Measurements from ENCODE around the gene ARHGAP8. TPM values are rescaled to one million over a fixed set of nuclear protein-coding genes. Genes with fewer than 3 reads are reported as not detected.

Gene ARHGAP8
- total RNA-seq, 1 experiment from 2014 or later = not detected

- DNase-seq (ENCODE audit: low read depth) = no peak
These were observed 103.5 kb downstream of the ARHGAP8 start for GRCh38 chr22:44855855-44856254.

DNA sequence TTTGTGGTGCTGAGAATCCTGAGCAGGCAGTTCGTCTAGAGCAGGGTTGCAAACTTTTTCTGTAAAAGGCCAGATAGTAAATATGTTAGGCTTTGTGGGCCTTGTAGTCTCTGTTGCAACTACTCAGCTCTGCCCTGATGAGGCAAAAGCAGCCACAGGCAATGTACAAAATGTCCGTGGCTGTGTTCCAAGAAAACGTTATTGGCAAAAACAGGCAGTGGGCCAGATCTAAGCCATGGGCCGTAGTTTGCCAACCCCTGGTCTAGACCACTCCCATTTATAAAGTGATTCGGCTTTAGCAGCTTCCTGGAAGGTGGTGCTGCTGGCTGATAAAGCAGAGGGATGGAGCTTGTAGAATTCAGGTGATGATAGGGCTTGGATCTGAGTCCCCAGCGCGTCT is 106.4 kb downstream of the ARHGAP8 start:
- peak; percentile 39 for DNase-seq (ENCODE audit: low read depth)

DNA sequence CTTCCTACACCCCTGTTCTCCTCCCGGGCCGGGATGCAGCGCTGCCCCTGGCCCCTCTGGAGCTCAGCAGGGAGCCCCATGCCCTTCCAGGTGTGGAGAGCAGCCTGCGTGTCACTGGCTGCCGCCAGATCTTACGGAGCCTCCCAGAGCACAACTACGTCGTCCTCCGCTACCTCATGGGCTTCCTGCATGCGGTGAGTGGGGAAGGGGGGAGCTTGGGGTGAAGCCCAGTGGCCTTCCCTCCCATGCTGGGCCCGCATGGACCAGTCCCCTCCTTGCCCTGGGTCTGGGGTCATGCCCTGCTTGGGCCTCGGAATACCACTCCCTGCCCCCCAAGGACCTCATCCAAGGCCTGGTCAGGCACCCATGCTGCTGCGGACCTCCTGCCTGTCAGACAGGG is 107.3 kb downstream of the ARHGAP8 start:
- DNase-seq (ENCODE audit: low read depth) = no peak

DNA sequence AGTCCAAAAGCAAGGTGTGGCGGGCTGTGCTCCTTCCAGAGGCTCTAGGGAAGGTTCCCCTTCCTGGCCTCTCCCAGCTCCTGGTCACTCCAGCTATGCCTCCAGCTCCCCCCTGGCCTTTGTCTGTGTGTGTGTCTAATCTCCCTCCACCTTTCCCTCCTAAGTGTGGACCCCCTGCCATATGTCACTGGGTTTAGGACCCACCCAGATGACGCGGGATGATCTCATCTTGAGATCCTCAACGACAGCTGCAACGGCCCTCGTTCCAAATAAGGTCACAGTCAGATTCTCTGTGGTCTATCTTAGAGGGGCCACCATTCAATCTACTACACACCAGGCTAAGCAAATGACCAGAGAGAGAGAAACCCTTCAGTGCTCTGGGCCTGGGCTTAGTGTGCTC is 107.9 kb downstream of the ARHGAP8 start:
- DNase-seq (ENCODE audit: low read depth) = peak; percentile 40

- no peak for DNase-seq (ENCODE audit: low read depth)
These were observed 108.9 kb downstream of the ARHGAP8 start for GRCh38 chr22:44861245-44861644.

- no peak for DNase-seq (ENCODE audit: low read depth)
These were observed 109.9 kb downstream of the ARHGAP8 start for GRCh38 chr22:44862281-44862680.

- DNase-seq (ENCODE audit: low read depth) = no peak
These were observed 110.8 kb downstream of the ARHGAP8 start for GRCh38 chr22:44862981-44863860.

DNA sequence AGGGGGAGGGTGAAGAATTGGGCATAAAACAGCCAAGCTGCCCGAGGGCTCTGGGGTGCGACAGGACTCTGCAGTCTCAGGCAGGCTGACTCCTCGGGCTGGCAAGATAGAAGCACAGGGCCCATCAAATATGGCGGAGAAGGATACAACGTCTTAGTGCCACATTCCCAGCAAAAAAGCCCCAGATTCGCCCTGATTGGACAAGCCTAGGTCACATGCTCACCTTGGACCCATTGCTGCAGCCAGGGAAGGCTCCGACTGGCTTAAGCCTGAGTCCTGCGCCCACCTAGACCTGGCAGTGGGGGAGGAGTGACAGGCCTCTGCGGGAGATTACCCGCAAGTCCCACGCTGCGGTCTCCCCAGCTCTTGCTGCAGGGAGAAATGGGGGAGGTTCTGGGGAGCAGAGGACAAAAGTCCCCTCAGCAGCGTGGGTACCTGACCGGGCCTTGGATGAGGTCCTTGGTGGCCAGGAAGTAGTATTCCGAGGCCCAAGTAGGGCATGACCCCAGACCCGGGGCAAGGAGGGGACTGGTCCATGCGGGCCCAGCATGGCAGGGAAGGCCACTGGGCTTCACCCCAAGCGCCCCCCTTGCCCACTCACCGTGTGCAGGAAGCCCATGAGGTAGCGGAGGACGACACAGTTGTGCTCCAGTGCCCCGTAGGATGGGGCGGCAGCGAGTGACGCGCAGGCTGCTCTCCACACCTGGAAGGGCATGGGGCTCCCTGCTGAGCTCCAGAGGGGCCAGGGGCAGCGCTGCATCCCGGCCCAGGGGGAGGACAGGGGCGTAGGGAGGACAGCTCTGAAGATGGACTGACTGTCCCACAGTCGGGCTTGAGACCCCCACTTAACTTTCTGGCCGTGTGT is 113.0 kb downstream of the ARHGAP8 start:
- DNase-seq (ENCODE audit: low read depth) = no peak

DNA sequence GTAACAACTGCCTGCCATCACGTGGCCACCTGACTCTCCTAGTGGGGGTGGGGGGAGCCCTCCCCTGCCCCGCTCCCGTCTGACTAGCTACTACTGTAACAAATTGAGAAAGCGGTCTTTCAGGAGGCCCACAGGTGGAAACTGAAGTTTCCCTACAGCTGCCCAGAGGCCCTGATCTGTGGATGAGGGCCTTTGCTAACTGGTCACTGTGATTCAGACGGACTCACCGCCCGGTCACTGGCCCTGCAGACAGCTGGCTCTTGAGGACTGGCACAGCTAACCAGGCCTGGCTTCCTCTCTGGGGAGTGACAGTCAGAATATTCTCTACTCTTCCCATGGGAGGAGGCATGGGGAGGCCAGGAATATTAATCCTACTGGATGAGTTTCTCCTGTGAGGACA is 116.8 kb downstream of the ARHGAP8 start:
- peak; percentile 77 for DNase-seq (ENCODE audit: low read depth)

GRCh38 chr22:44870021-44870420 is 117.6 kb downstream of the ARHGAP8 start:
- DNase-seq (ENCODE audit: low read depth) = peak; percentile 80

GRCh38 chr22:44871782-44872181 is 119.4 kb downstream of the ARHGAP8 start:
- no peak for DNase-seq (ENCODE audit: low read depth)

DNA sequence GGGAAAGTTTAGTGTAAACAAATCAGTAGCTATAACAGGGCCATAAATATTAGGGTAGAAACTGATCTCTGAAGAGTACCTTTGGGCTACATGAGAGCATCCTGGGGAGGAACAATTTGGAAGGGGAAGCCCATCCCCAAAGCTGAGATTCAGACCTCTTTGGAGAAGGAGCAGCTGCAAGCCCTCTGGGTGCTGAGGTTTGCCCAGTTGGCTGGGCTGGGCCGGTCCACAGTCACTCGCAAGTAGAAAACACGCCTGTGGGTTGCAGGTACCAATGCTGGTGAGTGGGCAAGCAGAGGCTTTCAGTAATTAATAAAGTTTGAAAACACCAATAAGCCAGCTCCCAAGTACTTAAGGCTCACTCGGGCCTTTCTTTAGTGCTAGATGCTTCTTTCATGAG is 124.5 kb downstream of the ARHGAP8 start:
- no peak for DNase-seq (ENCODE audit: low read depth)

DNA sequence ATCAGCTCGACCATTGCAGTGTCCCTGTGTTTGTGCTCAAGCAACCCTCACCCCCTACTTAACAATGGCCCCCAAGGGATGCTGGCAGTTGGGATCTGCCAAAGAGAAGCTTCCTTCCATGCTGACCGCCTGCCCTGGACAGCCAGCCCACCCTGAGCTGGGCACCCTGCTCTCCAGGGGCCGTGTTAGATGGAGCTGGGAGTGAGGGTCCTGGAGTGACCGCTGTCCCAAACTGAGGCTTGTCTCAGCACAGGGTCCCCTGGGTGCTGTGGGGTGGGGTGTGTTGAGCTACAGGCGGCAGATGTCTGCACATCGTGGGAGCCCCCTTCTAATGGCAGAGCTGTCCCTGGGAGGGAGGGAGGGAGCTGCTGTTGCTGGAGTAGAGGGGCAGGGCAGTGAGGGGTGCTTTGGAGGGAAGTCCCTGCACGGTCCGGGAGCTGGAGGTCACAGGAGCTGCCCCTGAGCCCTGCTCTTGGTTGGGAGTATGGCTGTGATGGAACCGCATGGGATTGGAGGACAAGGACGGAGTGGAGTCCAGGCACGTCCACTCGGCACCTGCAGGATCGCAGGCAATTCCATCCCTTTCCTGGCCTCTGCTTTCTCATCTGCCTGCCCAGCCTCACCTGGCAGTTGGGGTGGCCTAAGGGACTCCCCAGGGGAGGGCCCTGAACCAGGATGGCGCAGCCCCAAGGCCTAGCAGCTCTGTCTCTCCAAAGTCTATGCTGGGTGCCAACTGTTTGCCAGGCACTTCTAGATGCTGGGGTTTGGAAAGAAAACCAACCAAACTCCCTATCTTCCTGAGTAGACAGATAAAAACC is 126.3 kb downstream of the ARHGAP8 start:
- no peak for DNase-seq (ENCODE audit: low read depth)

DNA sequence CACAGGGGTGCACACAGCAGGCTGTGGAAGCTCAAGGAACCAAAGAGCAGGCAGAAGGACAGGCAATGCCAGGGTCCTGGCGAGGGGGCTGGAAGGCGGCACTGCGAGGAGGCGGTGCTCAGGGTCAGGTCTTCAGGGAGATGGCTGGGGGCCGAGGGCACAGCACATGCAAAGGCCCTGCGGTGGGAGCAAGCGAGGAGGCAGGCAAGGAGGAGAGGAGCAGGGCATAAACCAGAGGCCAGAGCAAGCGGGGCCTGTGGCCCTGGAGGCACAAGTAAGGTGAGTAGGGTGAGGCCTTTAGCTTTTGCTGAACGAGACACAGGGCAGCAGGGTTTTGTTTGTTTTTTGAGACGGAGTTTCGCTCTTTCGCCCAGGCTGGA is 126.9 kb downstream of the ARHGAP8 start:
- no peak for DNase-seq (ENCODE audit: low read depth)

DNA sequence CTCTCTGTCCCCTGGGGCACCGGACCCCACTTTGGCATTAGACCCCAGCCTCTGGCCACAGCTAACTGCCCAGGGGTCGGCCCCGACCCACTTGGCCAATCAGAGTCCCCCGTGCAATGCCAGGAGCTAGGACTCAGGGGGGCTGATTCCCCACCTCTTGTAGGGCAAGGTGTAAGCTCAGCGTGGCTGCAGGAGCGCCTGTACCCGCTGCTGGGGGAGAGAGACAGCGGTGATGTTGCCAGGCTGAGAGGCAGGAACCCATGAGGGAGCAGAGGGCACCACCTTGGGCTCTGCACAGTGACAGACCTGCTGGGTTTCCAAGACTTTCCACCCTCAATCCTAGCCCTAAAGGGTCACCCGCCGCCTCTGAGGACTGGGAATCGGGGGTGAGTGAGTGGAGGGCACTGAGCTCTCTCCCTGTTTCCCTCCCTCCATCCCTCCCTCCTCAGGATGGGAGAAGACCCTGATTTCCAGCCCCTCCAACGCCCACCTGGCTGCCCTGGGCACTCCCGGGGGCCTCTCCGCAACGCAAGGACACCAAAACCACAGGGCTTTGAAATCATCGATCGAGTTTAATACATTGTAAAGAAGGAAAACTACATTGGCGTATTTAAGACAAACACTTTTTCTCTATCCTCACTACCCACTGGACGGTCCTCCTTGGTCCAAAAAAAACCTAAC is 128.4 kb downstream of the ARHGAP8 start:
- no peak for DNase-seq (ENCODE audit: low read depth)

DNA sequence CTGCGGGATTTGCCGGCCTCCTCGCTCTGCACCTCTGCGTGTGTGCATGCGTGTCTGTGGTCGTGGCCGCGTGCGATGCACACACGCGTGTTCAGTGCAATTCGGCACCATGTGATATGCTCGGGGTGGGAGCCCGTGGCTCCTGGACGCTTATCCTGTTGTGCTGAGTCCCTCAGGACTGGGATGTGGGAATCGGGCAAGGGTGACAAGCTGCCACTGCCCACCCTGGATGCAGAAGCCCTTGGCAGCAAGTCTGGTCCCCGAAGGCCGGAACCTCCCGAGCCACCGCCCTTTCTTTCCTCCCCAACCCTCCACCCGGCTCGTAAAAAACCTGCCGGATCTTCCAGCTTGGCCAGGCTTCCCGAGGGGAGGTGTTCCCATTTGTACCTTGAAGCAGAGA is 129.2 kb downstream of the ARHGAP8 start:
- DNase-seq (ENCODE audit: low read depth) = no peak

GRCh38 chr22:44882226-44882905 is 130.0 kb downstream of the ARHGAP8 start:
- no peak for DNase-seq (ENCODE audit: low read depth)

DNA sequence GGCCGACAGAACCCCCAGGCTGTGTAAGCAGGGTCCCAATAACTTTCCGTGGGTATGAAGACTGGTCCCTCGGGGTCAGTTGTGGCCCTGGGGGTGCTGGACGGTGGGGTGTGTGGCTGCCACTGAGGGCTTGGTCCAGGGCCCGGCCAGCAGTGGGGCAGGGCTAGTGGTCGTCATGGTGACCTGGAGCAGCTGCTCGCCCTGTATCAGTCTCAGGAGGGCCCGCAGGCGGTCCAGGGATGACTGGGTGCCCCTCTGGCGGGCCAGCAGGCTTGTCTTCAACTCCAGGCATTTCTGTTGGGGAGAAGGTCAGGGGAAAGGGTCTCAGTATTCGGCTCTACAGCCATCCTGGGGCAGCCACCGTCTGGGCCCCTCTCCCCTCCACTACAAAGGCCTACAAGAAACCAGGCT is 130.6 kb downstream of the ARHGAP8 start:
- DNase-seq (ENCODE audit: low read depth) = no peak

GRCh38 chr22:44884562-44884961 is 132.2 kb downstream of the ARHGAP8 start:
- DNase-seq (ENCODE audit: low read depth) = no peak

- DNase-seq (ENCODE audit: low read depth) = no peak
These were observed 132.8 kb downstream of the ARHGAP8 start for GRCh38 chr22:44884968-44885805.
